Endothelial cell (in vitro differentiated cells): ENCODE results near the gene SLC8A3. TPM values are rescaled to one million over a fixed set of nuclear protein-coding genes. Genes with fewer than 3 reads are reported as not detected.

Source experiments
- total RNA-seq: library from RNA; stranded (reverse); fragmentation: NEBNext Ultra II Directional; extraction: Animal tissue kit (Norgen Biotek cat#: 25700); gene quantifications from one replicate; pipeline ENCODE4 v1.2.1, GENCODE V29; 2021; ENCODE audit not compliant: unreplicated experiment

SLC8A3 gene
- total RNA-seq, 1 donor from 2014 or later, result 0.13 TPM

Other genes starting within 250 kb of the SLC8A3 start
- gene COX16, start 170.7 kb upstream of the SLC8A3 start, total RNA-seq, result 42.3 TPM
- 24.2 TPM for gene SYNJ2BP, start 228.1 kb upstream of the SLC8A3 start, total RNA-seq